ENCODE measurements around the gene DOCK2.
A peak's percentile ranks its signal among the peaks of the same experiment; 100 is the strongest.

The DOCK2 gene

DNA sequence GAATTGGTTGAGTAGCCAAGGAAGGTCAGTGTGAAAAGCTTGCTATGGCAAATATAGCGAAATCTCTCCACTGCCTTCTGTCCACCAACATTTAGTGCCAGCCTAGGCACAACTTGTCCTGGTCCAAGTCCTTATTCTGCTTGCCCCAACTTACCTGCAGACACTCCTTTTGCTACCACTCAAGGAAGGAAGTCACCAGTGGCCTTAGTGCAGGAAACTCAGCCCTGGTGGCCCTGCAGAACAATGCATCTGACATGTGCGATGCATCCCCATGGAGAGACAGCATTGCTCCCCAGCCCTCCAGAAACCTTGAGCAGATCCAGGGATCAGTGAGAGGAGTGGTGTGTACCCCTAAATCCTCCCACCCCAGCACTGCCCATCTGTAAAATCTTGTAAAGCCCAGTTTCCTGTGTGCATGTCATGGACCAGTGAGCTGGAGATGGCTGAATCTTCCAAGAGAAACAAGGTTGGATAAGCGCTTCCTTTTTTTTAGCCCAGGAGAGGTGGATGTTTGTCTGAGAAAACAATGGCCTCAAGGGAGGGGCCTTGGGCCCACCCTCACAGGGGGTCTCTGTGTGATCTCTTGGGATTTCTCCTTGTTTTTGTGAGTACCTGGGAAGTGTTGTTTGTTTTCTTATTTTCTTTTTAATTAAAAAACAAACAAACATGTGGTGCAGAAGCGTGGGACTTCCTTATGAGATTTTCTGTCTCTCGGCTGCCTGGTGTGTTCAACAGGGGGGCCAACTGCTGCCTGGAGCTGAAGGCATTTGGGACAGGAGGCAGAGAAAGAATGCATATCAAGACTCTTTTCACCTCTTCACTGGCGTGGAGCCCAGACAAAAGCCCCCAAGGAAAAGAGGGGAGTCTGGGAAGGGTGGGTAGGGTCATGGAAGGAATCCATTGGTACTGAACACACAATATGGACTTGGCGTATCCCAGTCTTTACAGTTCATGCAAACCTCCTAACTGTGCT, 472.3 kb downstream of the DOCK2 start:
- Histone ChIP-seq H3K27ac (ENCODE audit: extremely low read depth, low read depth, low read length) (no peak overlapping the region), H3K4me1 (ENCODE audit: control insufficient read depth, insufficient read depth, low read length) (no peaks in the 10 kb centered on the region), H3K4me3 (ENCODE audit: low read depth, low read length) (no peak overlapping the region), H3K9me3 (ENCODE audit: control insufficient read depth, insufficient read depth, low read depth, low read length) (no peaks in the 10 kb centered on the region), H3K36me3 (ENCODE audit: control insufficient read depth in 2 of 2, insufficient read depth in 1 of 2, low read length in 2 of 2) (no peaks in the 10 kb centered on the region)
- POLR2A ChIA-PET = interaction anchor here (0.6 kb wide), 1 partner anchor 460 kb away, joined by 3 read pairs; no protein-coding TSS in a partner anchor
- CTCF ChIA-PET = interaction anchor here (0.5 to 0.9 kb wide), 3 partner anchors 8 to 514 kb away, joined by 3 to 5 read pairs (median 4); no protein-coding TSS in a partner anchor
- TF ChIP-seq ZNF121 (tag by site-specific recombination; IDR thresholded peaks at IDR 0.05) = no peak
- TF ChIP-seq ZIC2 (tag by site-specific recombination; IDR thresholded peaks at IDR 0.05) = peak; percentile 26; the same call in 1 of the 2 replicates

DNA sequence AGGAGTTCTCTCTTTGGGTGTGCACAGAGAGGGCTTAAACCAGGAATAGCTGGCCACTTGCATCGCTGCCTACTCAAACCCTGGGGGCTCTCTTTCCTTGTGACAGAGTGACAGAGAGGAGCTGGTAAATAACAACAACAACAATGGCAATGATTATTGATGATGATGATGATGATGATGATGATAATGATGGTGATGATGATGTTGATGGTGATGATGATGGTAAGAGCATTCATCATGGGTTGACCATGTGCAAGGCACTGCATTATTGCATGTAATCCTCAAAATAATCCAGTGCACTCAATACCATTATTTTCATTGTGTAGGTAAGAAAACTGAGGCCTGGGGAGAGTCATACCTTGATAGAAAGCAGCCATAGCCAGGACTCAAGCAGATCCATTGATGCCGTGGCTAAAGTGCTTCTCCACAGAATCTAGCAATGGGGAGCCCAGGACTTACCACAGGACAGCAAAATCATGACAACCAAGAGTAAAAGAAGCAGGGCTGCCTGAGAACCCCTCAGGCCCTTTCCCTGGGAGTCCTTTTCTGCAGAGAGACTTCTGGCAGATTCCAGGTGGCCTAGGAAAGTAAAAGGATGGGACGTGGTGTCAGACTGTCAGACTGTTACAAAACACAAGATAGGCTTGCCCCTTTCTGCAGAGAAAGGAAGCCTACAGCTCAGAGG, 473.5 kb downstream of the DOCK2 start:
- no peak overlapping the region for H3K27ac ChIP-seq (ENCODE audit: extremely low read depth, low read depth, low read length)
- H3K9me3 ChIP-seq (ENCODE audit: control insufficient read depth, insufficient read depth, low read depth, low read length) = no peaks in the 10 kb centered on the region
- POLR2A ChIA-PET = no interaction called here
- no peaks in the 10 kb centered on the region for H3K4me1 ChIP-seq (ENCODE audit: control insufficient read depth, insufficient read depth, low read length)
- TF ChIP-seq, protein P1, sequence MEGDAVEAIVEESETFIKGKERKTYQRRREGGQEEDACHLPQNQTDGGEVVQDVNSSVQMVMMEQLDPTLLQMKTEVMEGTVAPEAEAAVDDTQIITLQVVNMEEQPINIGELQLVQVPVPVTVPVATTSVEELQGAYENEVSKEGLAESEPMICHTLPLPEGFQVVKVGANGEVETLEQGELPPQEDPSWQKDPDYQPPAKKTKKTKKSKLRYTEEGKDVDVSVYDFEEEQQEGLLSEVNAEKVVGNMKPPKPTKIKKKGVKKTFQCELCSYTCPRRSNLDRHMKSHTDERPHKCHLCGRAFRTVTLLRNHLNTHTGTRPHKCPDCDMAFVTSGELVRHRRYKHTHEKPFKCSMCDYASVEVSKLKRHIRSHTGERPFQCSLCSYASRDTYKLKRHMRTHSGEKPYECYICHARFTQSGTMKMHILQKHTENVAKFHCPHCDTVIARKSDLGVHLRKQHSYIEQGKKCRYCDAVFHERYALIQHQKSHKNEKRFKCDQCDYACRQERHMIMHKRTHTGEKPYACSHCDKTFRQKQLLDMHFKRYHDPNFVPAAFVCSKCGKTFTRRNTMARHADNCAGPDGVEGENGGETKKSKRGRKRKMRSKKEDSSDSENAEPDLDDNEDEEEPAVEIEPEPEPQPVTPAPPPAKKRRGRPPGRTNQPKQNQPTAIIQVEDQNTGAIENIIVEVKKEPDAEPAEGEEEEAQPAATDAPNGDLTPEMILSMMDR (tag by site-specific recombination; IDR thresholded peaks at IDR 0.05) = no peak
- TF ChIP-seq, protein P2, sequence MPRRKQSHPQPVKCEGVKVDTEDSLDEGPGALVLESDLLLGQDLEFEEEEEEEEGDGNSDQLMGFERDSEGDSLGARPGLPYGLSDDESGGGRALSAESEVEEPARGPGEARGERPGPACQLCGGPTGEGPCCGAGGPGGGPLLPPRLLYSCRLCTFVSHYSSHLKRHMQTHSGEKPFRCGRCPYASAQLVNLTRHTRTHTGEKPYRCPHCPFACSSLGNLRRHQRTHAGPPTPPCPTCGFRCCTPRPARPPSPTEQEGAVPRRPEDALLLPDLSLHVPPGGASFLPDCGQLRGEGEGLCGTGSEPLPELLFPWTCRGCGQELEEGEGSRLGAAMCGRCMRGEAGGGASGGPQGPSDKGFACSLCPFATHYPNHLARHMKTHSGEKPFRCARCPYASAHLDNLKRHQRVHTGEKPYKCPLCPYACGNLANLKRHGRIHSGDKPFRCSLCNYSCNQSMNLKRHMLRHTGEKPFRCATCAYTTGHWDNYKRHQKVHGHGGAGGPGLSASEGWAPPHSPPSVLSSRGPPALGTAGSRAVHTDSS (tag by site-specific recombination; IDR thresholded peaks at IDR 0.05) = peak; percentile 84
- CTCF ChIA-PET = interaction anchor here (0.7 kb wide), 1 partner anchor 10 kb away, joined by 5 read pairs; no protein-coding TSS in a partner anchor
- no peaks in the 10 kb centered on the region for H3K36me3 ChIP-seq (ENCODE audit: control insufficient read depth in 2 of 2, insufficient read depth in 1 of 2, low read length in 2 of 2)
- no peak overlapping the region for H3K4me3 ChIP-seq (ENCODE audit: low read depth, low read length)

DNA sequence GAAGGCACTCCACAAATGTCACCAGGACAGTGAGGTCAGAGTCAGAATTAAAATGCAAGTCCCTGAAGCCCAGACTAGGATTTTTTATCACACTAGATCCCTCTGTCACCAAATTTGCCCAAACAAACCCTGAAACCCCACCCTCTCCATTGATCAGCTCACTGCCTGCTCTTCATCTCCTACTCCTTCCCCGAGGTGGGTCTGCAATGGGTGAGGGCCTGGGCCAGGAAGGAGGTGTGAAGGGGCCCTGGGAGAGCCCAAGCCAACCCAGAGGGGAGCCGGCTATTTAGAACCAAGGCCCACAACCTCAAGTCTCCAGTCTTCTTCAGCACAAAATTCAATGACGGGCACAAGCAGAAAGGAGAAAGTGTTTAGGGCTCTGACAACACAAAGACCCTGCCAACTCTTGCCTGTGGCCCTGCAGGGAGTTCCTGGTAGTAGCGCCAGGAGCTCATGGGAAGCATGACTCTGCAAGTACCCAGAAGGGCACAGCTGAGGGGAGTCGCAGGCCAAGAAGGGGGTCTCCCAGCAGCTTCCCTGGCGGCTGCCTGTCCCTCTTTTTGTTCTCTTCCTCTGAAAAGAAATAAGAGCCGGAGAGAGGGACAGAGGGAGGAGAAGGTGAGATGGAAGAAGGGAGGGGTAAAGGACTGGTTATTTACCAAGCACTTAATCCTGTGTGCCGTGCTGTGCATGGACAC, 474.2 kb downstream of the DOCK2 start:
- ChIA-PET CTCF (no interaction called here), POLR2A (no interaction called here)
- no peak for TF ChIP-seq SP2 (tag by site-specific recombination; IDR thresholded peaks at IDR 0.05)
- no peak for TF ChIP-seq ZNF561 (tag by site-specific recombination; IDR thresholded peaks at IDR 0.05; ENCODE audit: borderline replicate concordance)
- no peak for TF ChIP-seq ZBTB7A (tag by site-specific recombination; IDR thresholded peaks at IDR 0.05; ENCODE audit: low read depth)
- TF ChIP-seq ZNF501 (tag by site-specific recombination; IDR thresholded peaks at IDR 0.05) = no peak
- Histone ChIP-seq H3K36me3 (ENCODE audit: control insufficient read depth in 2 of 2, insufficient read depth in 1 of 2, low read length in 2 of 2) (no peaks in the 10 kb centered on the region), H3K4me3 (ENCODE audit: low read depth, low read length) (no peak overlapping the region), H3K27ac (ENCODE audit: extremely low read depth, low read depth, low read length) (no peak overlapping the region), H3K4me1 (ENCODE audit: control insufficient read depth, insufficient read depth, low read length) (no peaks in the 10 kb centered on the region), H3K9me3 (ENCODE audit: control insufficient read depth, insufficient read depth, low read depth, low read length) (no peaks in the 10 kb centered on the region)

DNA sequence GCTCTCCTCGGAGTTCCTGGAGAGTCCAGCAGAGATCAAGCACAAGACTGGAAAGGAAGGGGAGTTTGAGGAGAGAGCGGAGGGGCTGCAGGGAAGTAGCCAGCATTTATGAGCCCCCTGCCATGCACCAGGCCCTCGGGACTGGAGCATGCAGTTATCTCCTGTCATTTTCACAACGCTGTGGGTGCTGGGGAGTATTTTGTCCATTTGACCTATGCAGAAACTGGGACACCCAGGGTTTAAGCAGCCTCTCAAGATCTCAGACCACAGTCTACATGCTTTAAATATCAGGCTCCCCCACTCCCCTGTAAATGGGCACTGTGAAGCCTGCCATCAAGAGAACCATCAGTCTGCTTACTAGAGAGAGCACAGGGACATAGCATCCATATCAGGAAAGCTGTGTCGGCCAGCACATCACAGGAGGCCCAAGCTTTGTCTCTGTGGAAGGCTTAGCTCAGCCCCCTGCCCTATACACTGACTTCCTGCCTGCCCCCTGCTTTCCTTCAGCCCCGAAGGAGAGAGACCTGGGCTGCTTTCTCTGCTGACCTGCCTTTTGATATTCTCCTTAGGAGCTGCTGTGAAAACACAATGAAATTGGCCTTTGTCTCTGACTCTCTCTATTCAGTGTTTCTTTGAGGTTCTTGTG, 475.9 kb downstream of the DOCK2 start:
- ChIA-PET POLR2A (no interaction called here), CTCF (interaction anchor here (1.7 kb wide), 1 partner anchor 12 kb away, joined by 4 read pairs; no protein-coding TSS in a partner anchor)
- no peak overlapping the region for H3K4me3 ChIP-seq (ENCODE audit: low read depth, low read length)
- TF ChIP-seq, protein P3, sequence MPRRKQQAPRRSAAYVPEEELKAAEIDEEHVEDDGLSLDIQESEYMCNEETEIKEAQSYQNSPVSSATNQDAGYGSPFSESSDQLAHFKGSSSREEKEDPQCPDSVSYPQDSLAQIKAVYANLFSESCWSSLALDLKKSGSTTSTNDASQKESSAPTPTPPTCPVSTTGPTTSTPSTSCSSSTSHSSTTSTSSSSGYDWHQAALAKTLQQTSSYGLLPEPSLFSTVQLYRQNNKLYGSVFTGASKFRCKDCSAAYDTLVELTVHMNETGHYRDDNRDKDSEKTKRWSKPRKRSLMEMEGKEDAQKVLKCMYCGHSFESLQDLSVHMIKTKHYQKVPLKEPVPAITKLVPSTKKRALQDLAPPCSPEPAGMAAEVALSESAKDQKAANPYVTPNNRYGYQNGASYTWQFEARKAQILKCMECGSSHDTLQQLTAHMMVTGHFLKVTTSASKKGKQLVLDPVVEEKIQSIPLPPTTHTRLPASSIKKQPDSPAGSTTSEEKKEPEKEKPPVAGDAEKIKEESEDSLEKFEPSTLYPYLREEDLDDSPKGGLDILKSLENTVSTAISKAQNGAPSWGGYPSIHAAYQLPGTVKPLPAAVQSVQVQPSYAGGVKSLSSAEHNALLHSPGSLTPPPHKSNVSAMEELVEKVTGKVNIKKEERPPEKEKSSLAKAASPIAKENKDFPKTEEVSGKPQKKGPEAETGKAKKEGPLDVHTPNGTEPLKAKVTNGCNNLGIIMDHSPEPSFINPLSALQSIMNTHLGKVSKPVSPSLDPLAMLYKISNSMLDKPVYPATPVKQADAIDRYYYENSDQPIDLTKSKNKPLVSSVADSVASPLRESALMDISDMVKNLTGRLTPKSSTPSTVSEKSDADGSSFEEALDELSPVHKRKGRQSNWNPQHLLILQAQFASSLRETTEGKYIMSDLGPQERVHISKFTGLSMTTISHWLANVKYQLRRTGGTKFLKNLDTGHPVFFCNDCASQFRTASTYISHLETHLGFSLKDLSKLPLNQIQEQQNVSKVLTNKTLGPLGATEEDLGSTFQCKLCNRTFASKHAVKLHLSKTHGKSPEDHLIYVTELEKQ (tag by site-specific recombination; IDR thresholded peaks at IDR 0.05; ENCODE audit: borderline replicate concordance) = no peak
- no peak for TF ChIP-seq YY1 (tag by site-specific recombination; IDR thresholded peaks at IDR 0.05)
- TF ChIP-seq PRDM1 (tag by site-specific recombination; IDR thresholded peaks at IDR 0.05) = no peak
- no peak for TF ChIP-seq ZNF555 (tag by site-specific recombination; conservative IDR thresholded peaks at IDR 0.05)
- no peak for TF ChIP-seq ZNF221 (tag by site-specific recombination; IDR thresholded peaks at IDR 0.05; ENCODE audit: borderline replicate concordance)
- TF ChIP-seq ZNF473 (tag by site-specific recombination; IDR thresholded peaks at IDR 0.05) = no peak
- H3K9me3 ChIP-seq (ENCODE audit: control insufficient read depth, insufficient read depth, low read depth, low read length) = no peaks in the 10 kb centered on the region
- H3K4me1 ChIP-seq (ENCODE audit: control insufficient read depth, insufficient read depth, low read length) = no peaks in the 10 kb centered on the region
- H3K27ac ChIP-seq (ENCODE audit: extremely low read depth, low read depth, low read length) = no peak overlapping the region
- no peaks in the 10 kb centered on the region for H3K36me3 ChIP-seq (ENCODE audit: control insufficient read depth in 2 of 2, insufficient read depth in 1 of 2, low read length in 2 of 2)

Measured in HEK293 (cell line).